GM21737 (cell line): ENCODE data around the gene PGAP6.
"Not testable (repeated sequence)": the region's sequence is repeated elsewhere in the genome, so short reads cannot be mapped to it uniquely, and the experiment has no call there.

ENCODE experiments used
- ATAC-seq: cut with Tn5 transposase; IDR thresholded peaks from one replicate; pipeline ENCODE4 v1.9.1; 2021; ENCODE audit warnings: mild to moderate bottlenecking, moderate library complexity; ENCODE audit not compliant: unreplicated experiment

Gene PGAP6

GRCh38 chr16:379961-380761, 1.6 kb downstream of the PGAP6 start:
- no peak for ATAC-seq

GRCh38 chr16:379183-379960, 2.4 kb downstream of the PGAP6 start:
- no peak for ATAC-seq

GRCh38 chr16:378821-379182, 3.0 kb downstream of the PGAP6 start:
- ATAC-seq, result no peak

- ATAC-seq, result not testable (repeated sequence)
These were observed 3.5 kb downstream of the PGAP6 start for GRCh38 chr16:378113-378820.

- ATAC-seq, result no peak
These were observed 4.3 kb downstream of the PGAP6 start for GRCh38 chr16:377419-377951.

GRCh38 chr16:376817-377418, 4.9 kb downstream of the PGAP6 start:
- ATAC-seq, result no peak

GRCh38 chr16:375927-376816, 5.6 kb downstream of the PGAP6 start:
- no peak for ATAC-seq

- ATAC-seq, result no peak
These were observed 6.6 kb downstream of the PGAP6 start for GRCh38 chr16:375212-375611.

GRCh38 chr16:374616-374926, 7.2 kb downstream of the PGAP6 start:
- no peak for ATAC-seq

GRCh38 chr16:373848-374615, 7.7 kb downstream of the PGAP6 start:
- no peak for ATAC-seq

GRCh38 chr16:373020-373598, 8.7 kb downstream of the PGAP6 start:
- no peak for ATAC-seq

GRCh38 chr16:372302-372983, 9.3 kb downstream of the PGAP6 start:
- no peak for ATAC-seq

GRCh38 chr16:371515-372301, 10.1 kb downstream of the PGAP6 start:
- ATAC-seq, result no peak

- ATAC-seq, result no peak
These were observed 10.7 kb downstream of the PGAP6 start for GRCh38 chr16:370979-371514.

- ATAC-seq, result peak; percentile 68
These were observed 11.3 kb downstream of the PGAP6 start, which contains the start of gene MRPL28 for GRCh38 chr16:370443-370842. TSS of gene MRPL28 (minus strand) at chr16:370538. CDS start at chr16:370218, 320 bp downstream.

- ATAC-seq, result no peak
These were observed 11.8 kb downstream of the PGAP6 start for GRCh38 chr16:369866-370436.

- ATAC-seq, result no peak
These were observed 12.4 kb downstream of the PGAP6 start for GRCh38 chr16:369275-369865.
